BLaER1 (cell line): ENCODE measurements around the gene NOTCH2.

ENCODE experiments used
- H3K27ac ChIP-seq: shearing (Covaris generic); formaldehyde crosslinking; 2 replicates; pipeline ENCODE4 v1.8.1; 2022
- H3K27me3 ChIP-seq: shearing (Covaris generic); formaldehyde crosslinking; 2 replicates; pipeline ENCODE4 v1.8.1; 2022
- H3K36me3 ChIP-seq: shearing (Covaris generic); formaldehyde crosslinking; 2 replicates; pipeline ENCODE4 v1.8.1; 2022
- H3K4me1 ChIP-seq: shearing (Covaris generic); formaldehyde crosslinking; 2 replicates; pipeline ENCODE4 v1.8.1; 2022
- H3K4me2 ChIP-seq: shearing (Covaris generic); formaldehyde crosslinking; 2 replicates; pipeline ENCODE4 v1.8.1; 2022
- H3K4me3 ChIP-seq: shearing (Covaris generic); formaldehyde crosslinking; 2 replicates; pipeline ENCODE4 v1.8.1; 2022
- H3K9ac ChIP-seq: shearing (Covaris generic); formaldehyde crosslinking; 2 replicates; pipeline ENCODE4 v1.8.1; 2022
- H3K9me3 ChIP-seq: shearing (Covaris generic); formaldehyde crosslinking; 2 replicates; pipeline ENCODE4 v1.8.1; 2022
- H4K20me1 ChIP-seq: shearing (Covaris generic); formaldehyde crosslinking; 2 replicates; pipeline ENCODE4 v1.8.1; 2022
- Cebpa-rat ChIP-seq: shearing (Covaris generic); IDR thresholded peaks from 2 replicates; pipeline ENCODE4 v1.8.1; 2022

NOTCH2 gene

GRCh38 chr1:119947468-119947867 lies 122.0 kb downstream of the NOTCH2 start:
- TF ChIP-seq Cebpa-rat = no peak

GRCh38 chr1:119946724-119947123 lies 122.7 kb downstream of the NOTCH2 start:
- H3K27ac ChIP-seq = no peak overlapping the region
- no peak for TF ChIP-seq Cebpa-rat
- no peak overlapping the region for H3K4me3 ChIP-seq
- H3K9ac ChIP-seq = no peak overlapping the region
- 0 out of 2 replicates have a peak, but pooled peaks cover 5% of the 10 kb centered on the region for H3K9me3 ChIP-seq
- no peaks in the 10 kb centered on the region for H4K20me1 ChIP-seq
- H3K4me2 ChIP-seq = no peak overlapping the region
- no peaks in the 10 kb centered on the region for H3K27me3 ChIP-seq
- H3K4me1 ChIP-seq = peaks cover 5% of the 10 kb centered on the region; the same call in 1 of the 2 replicates
- peaks cover 43% of the 10 kb centered on the region for H3K36me3 ChIP-seq

More at GRCh38 chr1:119947468-119947867, 122.0 kb downstream of the NOTCH2 start:
- H3K4me3 ChIP-seq = no peak overlapping the region
- no peak overlapping the region for H3K9ac ChIP-seq
- H3K27ac ChIP-seq = no peak overlapping the region
- no peaks in the 10 kb centered on the region for H4K20me1 ChIP-seq
- 0 out of 2 replicates have a peak, but pooled peaks cover 5% of the 10 kb centered on the region for H3K9me3 ChIP-seq
- peaks cover 5% of the 10 kb centered on the region; the same call in 1 of the 2 replicates for H3K4me1 ChIP-seq
- peaks cover 50% of the 10 kb centered on the region for H3K36me3 ChIP-seq
- H3K4me2 ChIP-seq = no peak overlapping the region
- no peaks in the 10 kb centered on the region for H3K27me3 ChIP-seq

GRCh38 chr1:119943216-119943615 lies 126.2 kb downstream of the NOTCH2 start:
- Histone ChIP-seq H3K9ac (no peak overlapping the region), H3K27me3 (no peaks in the 10 kb centered on the region), H3K27ac (no peak overlapping the region), H3K4me3 (no peak overlapping the region), H3K36me3 (peaks cover 40% of the 10 kb centered on the region), H3K9me3 (0 out of 2 replicates have a peak, but pooled peaks cover 5% of the 10 kb centered on the region), H3K4me2 (no peak overlapping the region), H4K20me1 (no peaks in the 10 kb centered on the region), H3K4me1 (peaks cover 5% of the 10 kb centered on the region; the same call in 1 of the 2 replicates)
- TF ChIP-seq Cebpa-rat = no peak

DNA sequence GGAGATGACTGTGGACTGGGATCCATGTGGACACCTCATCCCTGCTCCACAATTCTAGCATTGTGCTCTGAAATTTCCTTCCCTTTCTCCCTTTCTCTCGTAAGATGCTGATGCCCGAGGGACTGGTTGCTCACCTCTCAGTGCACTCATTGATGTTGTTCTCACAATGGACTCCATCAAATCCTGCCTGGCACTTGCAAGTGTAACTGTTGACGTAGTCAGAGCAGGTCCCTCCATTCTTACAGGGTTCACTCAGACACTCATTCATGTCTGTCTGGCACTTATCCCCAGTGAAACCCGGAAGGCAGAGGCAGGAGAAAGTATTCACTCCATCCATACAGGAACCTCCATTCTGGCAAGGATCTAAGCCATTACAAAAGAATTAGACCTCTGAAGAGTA lies 128.1 kb downstream of the NOTCH2 start:
- H3K27me3 ChIP-seq = no peaks in the 10 kb centered on the region
- no peak for TF ChIP-seq Cebpa-rat
- no peak overlapping the region for H3K4me3 ChIP-seq
- no peak overlapping the region for H3K27ac ChIP-seq
- H3K4me1 ChIP-seq = peaks cover 5% of the 10 kb centered on the region; the same call in 1 of the 2 replicates
- peaks cover 54% of the 10 kb centered on the region for H3K36me3 ChIP-seq
- H4K20me1 ChIP-seq = no peaks in the 10 kb centered on the region
- 0 out of 2 replicates have a peak, but pooled peaks cover 5% of the 10 kb centered on the region for H3K9me3 ChIP-seq
- H3K4me2 ChIP-seq = no peak overlapping the region
- H3K9ac ChIP-seq = no peak overlapping the region

DNA sequence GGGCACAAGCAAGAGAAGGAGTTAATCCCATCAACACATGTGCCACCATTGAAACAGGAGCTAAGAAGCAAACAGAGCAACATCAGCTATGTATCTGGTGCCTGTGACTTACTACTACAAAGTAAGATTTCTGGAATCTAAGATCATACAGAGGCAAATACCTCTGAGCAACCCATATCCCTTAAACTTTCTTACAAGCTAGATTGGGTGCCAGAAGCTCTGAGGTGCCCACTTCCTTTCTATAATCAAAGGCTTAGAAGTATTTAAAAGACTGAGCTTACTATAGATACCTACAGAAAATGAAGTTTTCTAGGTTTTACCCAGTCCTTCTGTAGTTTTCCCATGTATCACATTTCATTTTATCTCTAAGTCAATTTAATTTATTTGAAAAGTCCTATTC lies 128.8 kb downstream of the NOTCH2 start:
- Histone ChIP-seq H3K36me3 (peaks cover 61% of the 10 kb centered on the region), H3K4me2 (no peak overlapping the region), H3K9ac (no peak overlapping the region), H3K4me3 (no peak overlapping the region), H3K4me1 (peaks cover 5% of the 10 kb centered on the region; the same call in 1 of the 2 replicates), H3K27me3 (no peaks in the 10 kb centered on the region), H4K20me1 (no peaks in the 10 kb centered on the region), H3K27ac (no peak overlapping the region), H3K9me3 (0 out of 2 replicates have a peak, but pooled peaks cover 5% of the 10 kb centered on the region)
- TF ChIP-seq Cebpa-rat = no peak

DNA sequence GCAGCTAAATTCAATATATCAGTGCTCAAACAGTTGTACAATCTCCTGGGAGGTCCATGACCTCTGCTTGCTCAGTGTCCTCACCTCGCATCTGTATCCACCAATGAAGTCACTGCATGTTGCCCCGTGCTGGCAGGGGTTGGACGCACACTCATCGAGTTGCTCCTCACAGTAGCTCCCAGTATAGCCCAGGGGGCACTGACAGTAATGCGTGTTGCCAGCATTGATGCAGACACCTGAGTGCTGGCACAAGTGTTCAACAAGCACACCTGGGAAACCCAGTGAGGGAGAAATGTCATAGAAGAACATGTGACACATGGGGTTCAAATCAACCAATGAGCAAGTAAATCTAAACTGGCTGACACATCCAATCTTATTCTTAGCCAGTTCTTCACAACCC lies 132.3 kb downstream of the NOTCH2 start:
- Histone ChIP-seq H3K27me3 (no peaks in the 10 kb centered on the region), H3K9me3 (peaks cover 6% of the 10 kb centered on the region; the same call in 1 of the 2 replicates), H3K4me1 (no peaks in the 10 kb centered on the region), H3K27ac (no peak overlapping the region), H3K4me3 (no peak overlapping the region), H3K9ac (no peak overlapping the region), H3K36me3 (peaks cover 84% of the 10 kb centered on the region), H3K4me2 (no peak overlapping the region), H4K20me1 (no peaks in the 10 kb centered on the region)
- no peak for TF ChIP-seq Cebpa-rat

DNA sequence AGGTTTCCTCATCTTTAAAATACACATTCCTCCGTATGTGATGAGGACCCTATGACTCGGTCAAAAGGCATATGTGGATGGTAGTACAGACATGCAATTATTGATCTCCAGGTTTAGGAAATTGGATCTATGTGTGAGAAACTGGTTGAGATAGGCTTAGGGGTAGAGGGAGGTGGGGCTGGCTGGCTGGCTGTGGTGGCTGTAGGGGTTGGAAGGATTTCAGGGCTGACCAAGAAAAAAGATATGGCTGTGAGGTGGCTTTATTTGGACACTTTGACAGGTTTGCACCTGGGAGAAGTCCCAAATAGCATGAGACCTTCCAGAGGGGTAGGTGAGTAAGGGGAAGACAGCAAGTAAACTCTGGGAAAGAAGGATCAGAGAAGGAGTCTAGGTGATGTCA lies 133.5 kb downstream of the NOTCH2 start:
- Histone ChIP-seq H3K4me1 (no peaks in the 10 kb centered on the region), H3K36me3 (peaks cover 79% of the 10 kb centered on the region), H3K9ac (no peak overlapping the region), H3K9me3 (peaks cover 6% of the 10 kb centered on the region; the same call in 1 of the 2 replicates), H3K4me3 (no peak overlapping the region), H3K4me2 (no peak overlapping the region), H3K27me3 (no peaks in the 10 kb centered on the region), H4K20me1 (no peaks in the 10 kb centered on the region), H3K27ac (no peak overlapping the region)
- TF ChIP-seq Cebpa-rat = no peak

GRCh38 chr1:119935373-119935772 lies 134.1 kb downstream of the NOTCH2 start:
- Histone ChIP-seq H3K4me3 (no peak overlapping the region), H3K4me1 (no peaks in the 10 kb centered on the region), H4K20me1 (no peaks in the 10 kb centered on the region), H3K9me3 (peaks cover 6% of the 10 kb centered on the region; the same call in 1 of the 2 replicates), H3K4me2 (no peak overlapping the region), H3K9ac (no peak overlapping the region), H3K36me3 (peaks cover 80% of the 10 kb centered on the region), H3K27ac (no peak overlapping the region), H3K27me3 (no peaks in the 10 kb centered on the region)
- TF ChIP-seq Cebpa-rat = no peak

- H3K4me3 ChIP-seq = no peak overlapping the region
- H3K9me3 ChIP-seq = peaks cover 6% of the 10 kb centered on the region; the same call in 1 of the 2 replicates
- H3K36me3 ChIP-seq = peaks cover 78% of the 10 kb centered on the region
- H3K27ac ChIP-seq = no peak overlapping the region
- no peaks in the 10 kb centered on the region for H3K4me1 ChIP-seq
- no peak for TF ChIP-seq Cebpa-rat
- H3K27me3 ChIP-seq = no peaks in the 10 kb centered on the region
- H3K4me2 ChIP-seq = no peak overlapping the region
- no peak overlapping the region for H3K9ac ChIP-seq
- no peaks in the 10 kb centered on the region for H4K20me1 ChIP-seq
Observed at GRCh38 chr1:119933397-119933796, 136.1 kb downstream of the NOTCH2 start.

DNA sequence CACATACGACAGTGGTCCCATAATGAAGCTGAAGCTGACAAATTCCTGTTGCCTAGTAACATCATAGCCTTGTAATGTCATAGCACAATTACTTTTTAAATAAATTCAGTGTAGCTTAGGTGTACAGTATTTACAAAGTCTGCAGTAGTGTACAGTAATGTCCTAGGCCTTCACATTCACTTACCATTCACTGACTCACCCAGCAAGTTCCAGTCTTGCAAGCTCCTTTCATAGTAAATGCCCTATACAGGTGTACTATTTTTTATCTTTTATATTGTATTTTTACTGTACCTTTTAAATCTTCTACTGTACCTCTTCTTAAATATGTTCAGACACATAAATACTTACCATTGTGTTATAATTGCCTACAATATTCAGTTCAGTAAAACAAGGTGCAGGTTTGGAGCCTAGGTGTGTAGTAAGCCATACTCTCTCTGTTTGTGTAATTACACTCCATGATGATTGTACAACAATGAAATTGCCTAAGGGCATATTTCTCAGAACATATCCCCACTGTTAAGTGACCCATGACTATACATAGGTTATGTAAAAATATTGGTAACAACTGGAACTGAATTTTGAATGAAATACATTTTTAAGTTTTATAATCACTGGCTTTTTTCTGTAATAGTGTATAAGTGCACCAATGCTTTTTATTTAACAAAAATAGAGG lies 139.7 kb downstream of the NOTCH2 start:
- no peaks in the 10 kb centered on the region for H4K20me1 ChIP-seq
- H3K27me3 ChIP-seq = no peaks in the 10 kb centered on the region
- 0 out of 2 replicates have a peak, but pooled peaks cover 6% of the 10 kb centered on the region for H3K4me1 ChIP-seq
- no peak for TF ChIP-seq Cebpa-rat
- no peak overlapping the region for H3K4me3 ChIP-seq
- H3K36me3 ChIP-seq = peaks cover 80% of the 10 kb centered on the region
- no peak overlapping the region for H3K9ac ChIP-seq
- peaks cover 6% of the 10 kb centered on the region; the same call in 1 of the 2 replicates for H3K9me3 ChIP-seq
- no peak overlapping the region for H3K27ac ChIP-seq
- H3K4me2 ChIP-seq = no peak overlapping the region
